H1 (cell line): ENCODE measurements around the gene USP30.

ENCODE experiments used
- BRCA1 ChIP-seq: IDR thresholded peaks from 2 replicates; pipeline ENCODE4 v1.6.1; 2012; ENCODE audit warnings: low read depth, low read length, improper control_type of control experiment
- EZH2 ChIP-seq: fragments of 200-600 bp; sonication (generic); IDR thresholded peaks from 2 replicates; pipeline ENCODE4 v1.7.1; 2012; ENCODE audit warnings: low read depth, mild to moderate bottlenecking, moderate library complexity, low read length, inconsistent platforms; ENCODE audit not compliant: severe bottlenecking
- KDM1A ChIP-seq: fragments of 200-600, 300-600 bp; sonication (generic); IDR thresholded peaks from 2 replicates; pipeline ENCODE4 v1.7.1; 2016; ENCODE audit warnings: mild to moderate bottlenecking, low read length, borderline replicate concordance
- POLR2A ChIP-seq, 2 experiments: IDR thresholded peaks; 1 replicate in 1 of 2; 2 replicates in 1 of 2; pipeline ENCODE4 v1.6.1; 2011; ENCODE audit warnings: low read depth in 2 of 2, low read length in 2 of 2, mild to moderate bottlenecking in 2 of 2; ENCODE audit errors: control extremely low read depth in 1 of 2
- POU5F1 ChIP-seq: IDR thresholded peaks from 2 replicates; pipeline ENCODE4 v1.6.1; 2011; ENCODE audit warnings: low read depth, mild to moderate bottlenecking, low read length, moderate library complexity
- SP4 ChIP-seq: IDR thresholded peaks from 2 replicates; pipeline ENCODE4 v1.6.1; 2012; ENCODE audit warnings: low read length, inconsistent platforms
- SRF ChIP-seq: IDR thresholded peaks from 2 replicates; pipeline ENCODE4 v1.6.1; 2011; ENCODE audit warnings: mild to moderate bottlenecking, low read depth, low read length, moderate library complexity
- TEAD4 ChIP-seq: IDR thresholded peaks from 2 replicates; pipeline ENCODE4 v1.6.1; 2012; ENCODE audit warnings: low read depth, low read length, inconsistent platforms, mixed read lengths
- YY1 ChIP-seq: IDR thresholded peaks from 2 replicates; pipeline ENCODE4 v1.6.1; 2011; ENCODE audit warnings: low read depth, mild to moderate bottlenecking, low read length
- TF ChIP-seq, protein P1 (sequence below): IDR thresholded peaks from 2 replicates; pipeline ENCODE4 v1.6.1; 2012; ENCODE audit warnings: low read length, inconsistent platforms
- TF ChIP-seq, protein P2 (sequence below), 3 experiments: IDR thresholded peaks; 1 replicate in 2 of 3; 2 replicates in 1 of 3; pipeline versions ENCODE4 v1.5.1 to v1.6.1; 2011; ENCODE audit warnings: low read length in 3 of 3, mild to moderate bottlenecking in 3 of 3, inconsistent platforms in 2 of 3, low read depth in 1 of 3, moderate library complexity in 1 of 3; ENCODE audit not compliant: insufficient read depth in 1 of 3; ENCODE audit errors: control extremely low read depth in 1 of 3

DNA sequence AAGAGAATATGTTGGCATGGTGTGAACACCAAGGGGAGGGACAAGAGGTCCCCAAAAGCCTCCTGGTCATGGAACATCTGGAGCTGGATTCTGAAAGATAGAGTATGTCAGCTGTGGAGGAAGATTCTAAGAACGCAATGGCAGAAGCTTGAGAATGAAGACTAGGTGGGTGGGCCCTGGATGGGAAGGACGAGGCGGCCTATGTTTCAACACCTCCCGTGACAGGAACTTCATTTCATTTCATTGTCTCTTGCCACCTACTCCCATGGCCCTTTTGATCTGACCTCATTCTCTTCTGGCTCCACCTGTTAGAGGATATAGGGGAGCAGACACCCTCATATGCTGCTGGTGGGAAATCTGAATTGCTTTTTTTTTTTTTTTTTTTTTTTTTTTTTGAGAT is 48.4 kb downstream of the USP30 start:
- TF ChIP-seq TEAD4 (no peak), SRF (no peak), YY1 (no peak), POLR2A (IDR thresholded peaks at IDR 0.05; ENCODE audit: control extremely low read depth in 1 of 2, low read depth in 2 of 2, low read length in 2 of 2) (no peak), BRCA1 (no peak), EZH2 (no peak), POU5F1 (no peak), SP4 (no peak), KDM1A (no peak)
- TF ChIP-seq, protein P1, sequence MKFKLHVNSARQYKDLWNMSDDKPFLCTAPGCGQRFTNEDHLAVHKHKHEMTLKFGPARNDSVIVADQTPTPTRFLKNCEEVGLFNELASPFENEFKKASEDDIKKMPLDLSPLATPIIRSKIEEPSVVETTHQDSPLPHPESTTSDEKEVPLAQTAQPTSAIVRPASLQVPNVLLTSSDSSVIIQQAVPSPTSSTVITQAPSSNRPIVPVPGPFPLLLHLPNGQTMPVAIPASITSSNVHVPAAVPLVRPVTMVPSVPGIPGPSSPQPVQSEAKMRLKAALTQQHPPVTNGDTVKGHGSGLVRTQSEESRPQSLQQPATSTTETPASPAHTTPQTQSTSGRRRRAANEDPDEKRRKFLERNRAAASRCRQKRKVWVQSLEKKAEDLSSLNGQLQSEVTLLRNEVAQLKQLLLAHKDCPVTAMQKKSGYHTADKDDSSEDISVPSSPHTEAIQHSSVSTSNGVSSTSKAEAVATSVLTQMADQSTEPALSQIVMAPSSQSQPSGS = no peak
- TF ChIP-seq, protein P2, sequence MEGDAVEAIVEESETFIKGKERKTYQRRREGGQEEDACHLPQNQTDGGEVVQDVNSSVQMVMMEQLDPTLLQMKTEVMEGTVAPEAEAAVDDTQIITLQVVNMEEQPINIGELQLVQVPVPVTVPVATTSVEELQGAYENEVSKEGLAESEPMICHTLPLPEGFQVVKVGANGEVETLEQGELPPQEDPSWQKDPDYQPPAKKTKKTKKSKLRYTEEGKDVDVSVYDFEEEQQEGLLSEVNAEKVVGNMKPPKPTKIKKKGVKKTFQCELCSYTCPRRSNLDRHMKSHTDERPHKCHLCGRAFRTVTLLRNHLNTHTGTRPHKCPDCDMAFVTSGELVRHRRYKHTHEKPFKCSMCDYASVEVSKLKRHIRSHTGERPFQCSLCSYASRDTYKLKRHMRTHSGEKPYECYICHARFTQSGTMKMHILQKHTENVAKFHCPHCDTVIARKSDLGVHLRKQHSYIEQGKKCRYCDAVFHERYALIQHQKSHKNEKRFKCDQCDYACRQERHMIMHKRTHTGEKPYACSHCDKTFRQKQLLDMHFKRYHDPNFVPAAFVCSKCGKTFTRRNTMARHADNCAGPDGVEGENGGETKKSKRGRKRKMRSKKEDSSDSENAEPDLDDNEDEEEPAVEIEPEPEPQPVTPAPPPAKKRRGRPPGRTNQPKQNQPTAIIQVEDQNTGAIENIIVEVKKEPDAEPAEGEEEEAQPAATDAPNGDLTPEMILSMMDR (IDR thresholded peaks at IDR 0.05; ENCODE audit: control extremely low read depth in 1 of 3, insufficient read depth in 1 of 3, low read depth in 1 of 3, low read length in 3 of 3) = no peak
